WTC11 (cell line): ENCODE measurements around the gene MAP7D2.

Source experiments
- CBFB ChIP-seq: sonication (generic); formaldehyde crosslinking; IDR thresholded peaks from 2 replicates; pipeline ENCODE4 v1.8.1; 2022; ENCODE audit warnings: mild to moderate bottlenecking, low read depth, missing genetic modification reagents
- JUN ChIP-seq: sonication (generic); formaldehyde crosslinking; IDR thresholded peaks from 2 replicates; pipeline ENCODE4 v1.8.0; 2023; ENCODE audit warnings: mild to moderate bottlenecking, missing genetic modification reagents
- SMAD4 ChIP-seq: sonication (generic); formaldehyde crosslinking; IDR thresholded peaks from 2 replicates; pipeline ENCODE4 v1.8.0; 2022; ENCODE audit warnings: mild to moderate bottlenecking, missing genetic modification reagents
- TF ChIP-seq, protein P1 (sequence below): sonication (generic); formaldehyde crosslinking; IDR thresholded peaks from 2 replicates; pipeline ENCODE4 v1.8.1; 2023; ENCODE audit warnings: mild to moderate bottlenecking, moderate library complexity, missing genetic modification reagents
- TF ChIP-seq, protein P2 (sequence below): fragments of 200-600 bp; IDR thresholded peaks from 2 replicates; pipeline ENCODE4 v1.8.0; 2022; ENCODE audit warnings: antibody characterized with exemption

DNA sequence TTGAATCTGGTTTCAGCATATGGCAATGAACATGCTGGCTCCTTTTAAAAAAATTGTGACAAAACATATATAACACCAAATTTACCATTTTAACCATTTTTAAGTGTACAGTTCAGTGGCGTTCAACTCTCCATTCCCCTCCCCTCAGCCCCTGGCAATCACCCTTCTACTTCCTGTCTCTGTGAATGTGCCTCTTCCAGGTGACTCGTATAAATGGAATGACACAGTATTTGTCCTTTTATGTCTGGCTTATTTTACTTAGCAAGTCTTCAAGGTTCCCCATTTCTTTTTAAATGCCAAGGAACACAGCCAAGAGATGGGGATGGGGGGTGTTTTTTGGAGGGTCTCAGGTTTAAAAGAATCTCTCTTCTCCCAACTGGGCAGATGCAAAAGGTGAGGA, 90.4 kb downstream of the MAP7D2 start:
- TF ChIP-seq, protein P1, sequence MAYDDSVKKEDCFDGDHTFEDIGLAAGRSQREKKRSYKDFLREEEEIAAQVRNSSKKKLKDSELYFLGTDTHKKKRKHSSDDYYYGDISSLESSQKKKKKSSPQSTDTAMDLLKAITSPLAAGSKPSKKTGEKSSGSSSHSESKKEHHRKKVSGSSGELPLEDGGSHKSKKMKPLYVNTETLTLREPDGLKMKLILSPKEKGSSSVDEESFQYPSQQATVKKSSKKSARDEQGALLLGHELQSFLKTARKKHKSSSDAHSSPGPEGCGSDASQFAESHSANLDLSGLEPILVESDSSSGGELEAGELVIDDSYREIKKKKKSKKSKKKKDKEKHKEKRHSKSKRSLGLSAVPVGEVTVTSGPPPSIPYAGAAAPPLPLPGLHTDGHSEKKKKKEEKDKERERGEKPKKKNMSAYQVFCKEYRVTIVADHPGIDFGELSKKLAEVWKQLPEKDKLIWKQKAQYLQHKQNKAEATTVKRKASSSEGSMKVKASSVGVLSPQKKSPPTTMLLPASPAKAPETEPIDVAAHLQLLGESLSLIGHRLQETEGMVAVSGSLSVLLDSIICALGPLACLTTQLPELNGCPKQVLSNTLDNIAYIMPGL (CRISPR knock-in tag): no peak
- TF ChIP-seq JUN (CRISPR knock-in tag) (no peak), CBFB (CRISPR knock-in tag) (no peak), SMAD4 (CRISPR knock-in tag) (no peak)
- TF ChIP-seq, protein P2, sequence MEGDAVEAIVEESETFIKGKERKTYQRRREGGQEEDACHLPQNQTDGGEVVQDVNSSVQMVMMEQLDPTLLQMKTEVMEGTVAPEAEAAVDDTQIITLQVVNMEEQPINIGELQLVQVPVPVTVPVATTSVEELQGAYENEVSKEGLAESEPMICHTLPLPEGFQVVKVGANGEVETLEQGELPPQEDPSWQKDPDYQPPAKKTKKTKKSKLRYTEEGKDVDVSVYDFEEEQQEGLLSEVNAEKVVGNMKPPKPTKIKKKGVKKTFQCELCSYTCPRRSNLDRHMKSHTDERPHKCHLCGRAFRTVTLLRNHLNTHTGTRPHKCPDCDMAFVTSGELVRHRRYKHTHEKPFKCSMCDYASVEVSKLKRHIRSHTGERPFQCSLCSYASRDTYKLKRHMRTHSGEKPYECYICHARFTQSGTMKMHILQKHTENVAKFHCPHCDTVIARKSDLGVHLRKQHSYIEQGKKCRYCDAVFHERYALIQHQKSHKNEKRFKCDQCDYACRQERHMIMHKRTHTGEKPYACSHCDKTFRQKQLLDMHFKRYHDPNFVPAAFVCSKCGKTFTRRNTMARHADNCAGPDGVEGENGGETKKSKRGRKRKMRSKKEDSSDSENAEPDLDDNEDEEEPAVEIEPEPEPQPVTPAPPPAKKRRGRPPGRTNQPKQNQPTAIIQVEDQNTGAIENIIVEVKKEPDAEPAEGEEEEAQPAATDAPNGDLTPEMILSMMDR: no peak
